Measurements from ENCODE around the gene DEPDC5. TPM values are rescaled to one million over a fixed set of nuclear protein-coding genes. Genes with fewer than 3 reads are reported as not detected.

Gene DEPDC5
- total and polyA plus RNA-seq, 2 of the 8 experiments (the other 6 are each of a cell fraction or from before 2014, with no cell fraction given), result 18.3 to 26.5 TPM

DNA sequence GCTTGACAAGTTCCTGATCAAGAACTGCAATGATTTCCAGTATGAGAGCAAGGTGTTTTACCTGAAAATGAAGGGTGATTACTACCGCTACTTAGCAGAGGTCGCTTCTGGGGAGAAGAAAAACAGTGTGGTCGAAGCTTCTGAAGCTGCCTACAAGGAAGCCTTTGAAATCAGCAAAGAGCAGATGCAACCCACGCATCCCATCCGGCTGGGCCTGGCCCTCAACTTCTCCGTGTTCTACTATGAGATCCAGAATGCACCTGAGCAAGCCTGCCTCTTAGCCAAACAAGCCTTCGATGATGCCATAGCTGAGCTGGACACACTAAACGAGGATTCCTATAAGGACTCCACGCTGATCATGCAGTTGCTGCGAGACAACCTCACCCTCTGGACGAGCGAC lies 202.5 kb downstream of the DEPDC5 start:
- Histone ChIP-seq H3K27me3 (replicated peaks in 1 of 4; ENCODE audit: control insufficient read depth in 3 of 4, extremely low read depth in 1 of 4, insufficient read depth in 3 of 4, low read length in 3 of 4) (no peaks in the 10 kb centered on the region), H4K91ac (replicated peaks; ENCODE audit: insufficient read length, low read length) (no peak overlapping the region), H3K23ac (ENCODE audit: insufficient read length) (no peak overlapping the region), H3K9me3 (ENCODE audit: insufficient read depth in 2 of 2, low read depth in 1 of 2, low read length in 1 of 2) (no peaks in the 10 kb centered on the region), H3K14ac (ENCODE audit: insufficient read length) (no peak overlapping the region), H2BK20ac (ENCODE audit: low read length) (no peak overlapping the region), H3K27ac (ENCODE audit: low read depth, low read length) (no peak overlapping the region), H2BK5ac (ENCODE audit: low read depth, low read length) (no peak overlapping the region), H2AK5ac (ENCODE audit: low read depth, low read length) (no peak overlapping the region), H3K23me2 (ENCODE audit: low read depth, low read length) (no peaks in the 10 kb centered on the region), H3K79me2 (ENCODE audit: control insufficient read depth in 1 of 2, insufficient read depth in 2 of 2, low read length in 2 of 2) (peaks cover 8 to 52% of the 10 kb centered on the region in 2 experiments), H3K56ac (replicated peaks; ENCODE audit: insufficient read length, low read depth, low read length) (no peak overlapping the region), H3K79me1 (ENCODE audit: low read depth, low read length) (peaks cover 19% of the 10 kb centered on the region), H3K36me3 (ENCODE audit: control insufficient read depth in 2 of 4, insufficient read depth in 4 of 4, low read length in 3 of 4) (peaks cover 9 to 38% (median 20%) of the 10 kb centered on the region in 4 experiments), H4K8ac (ENCODE audit: extremely low read depth, insufficient read depth, low read length) (no peak overlapping the region), H3K18ac (ENCODE audit: extremely low read depth, low read length) (no peak overlapping the region), H3K9ac (replicated peaks in 1 of 4; ENCODE audit: extremely low read depth in 1 of 4, low read depth in 3 of 4, low read length in 3 of 4) (no peak overlapping the region), H4K20me1 (replicated peaks in 1 of 2; ENCODE audit: control insufficient read depth in 1 of 2, insufficient read depth in 2 of 2, low read length in 2 of 2) (peaks cover 22 to 32% of the 10 kb centered on the region in 2 experiments), H2BK15ac (ENCODE audit: low read length) (no peak overlapping the region), H3K4me2 (ENCODE audit: insufficient read depth in 1 of 2, low read depth in 2 of 2, low read length in 2 of 2) (no peak overlapping the region), H2BK12ac (ENCODE audit: low read depth, low read length) (no peak overlapping the region), H2BK120ac (replicated peaks; ENCODE audit: low read depth, low read length) (no peak overlapping the region), H2AFZ (ENCODE audit: low read length) (no peak overlapping the region), H3K4me3 (ENCODE audit: extremely low read depth in 1 of 4, insufficient read depth in 2 of 4, low read depth in 3 of 4, low read length in 4 of 4) (no peak overlapping the region), H3K4ac (replicated peaks; ENCODE audit: insufficient read length, low read depth, low read length) (no peak overlapping the region), H3K4me1 (replicated peaks in 1 of 4; ENCODE audit: control insufficient read depth in 3 of 4, insufficient read depth in 4 of 4, low read length in 3 of 4) (peaks cover 2 to 13% (median 8%) of the 10 kb centered on the region in 4 experiments; a peak in 6 of 7 replicates), H4K5ac (ENCODE audit: insufficient read length, low read depth, low read length) (no peak overlapping the region)
- ChIA-PET CTCF (ENCODE audit: partially characterized antibody) (interaction anchor here (1.2 to 3.3 kb wide), 4 partner anchors 8 to 22 kb away, joined by 3 to 18 read pairs (median 10); no protein-coding TSS in a partner anchor), POLR2A (ENCODE audit: partially characterized antibody) (interaction anchor here (0.8 to 3.3 kb wide), 3 partner anchors 8 to 13 kb away, joined by 4 to 20 read pairs (median 4); partner anchors contain the start of gene YWHAH)
- 89% methylated on average over 12 of the region's 12 CpGs; no CpG with 5 or more reads in 1 of the 2 experiments for WGBS, 2 experiments (ENCODE audit: extremely low coverage in 1 of 2, insufficient coverage in 1 of 2, insufficient read length in 1 of 2, insufficient replicate concordance in 2 of 2, low coverage in 1 of 2, low lambda C conversion rate in 2 of 2, missing lambda C conversion rate in 1 of 2)
- DNase-seq (ENCODE audit: low read depth in 1 of 2, low spot score in 2 of 2) (no peak), FAIRE-seq (no peak)
- TF ChIP-seq TAF1 (IDR thresholded peaks at IDR 0.05; ENCODE audit: low read depth, low read length), result no peak
- TF ChIP-seq EGR1 (IDR thresholded peaks at IDR 0.05; ENCODE audit: borderline replicate concordance, low read depth, low read length), result no peak
- TF ChIP-seq RNF2 (IDR thresholded peaks at IDR 0.05; ENCODE audit: borderline replicate concordance, low read depth, low read length, missing control alignments, poor library complexity, severe bottlenecking), result no peak
- TF ChIP-seq EP300 (IDR thresholded peaks at IDR 0.05; ENCODE audit: borderline replicate concordance in 1 of 2, low read depth in 2 of 2, low read length in 2 of 2), result no peak
- TF ChIP-seq CHD1 (IDR thresholded peaks at IDR 0.05; ENCODE audit: low read depth, low read length), result no peak
- no peak for TF ChIP-seq KDM5A (IDR thresholded peaks at IDR 0.05; ENCODE audit: low read length)
- TF ChIP-seq EZH2 (IDR thresholded peaks at IDR 0.05; ENCODE audit: low read depth, low read length, severe bottlenecking), result no peak
- TF ChIP-seq KDM1A (IDR thresholded peaks at IDR 0.05; ENCODE audit: borderline replicate concordance, low read length), result no peak
- TF ChIP-seq PHF8 (conservative IDR thresholded peaks at IDR 0.05; ENCODE audit: low read depth, low read length), result no peak
- no peak for TF ChIP-seq SAP30 (IDR thresholded peaks at IDR 0.05; ENCODE audit: insufficient read depth, insufficient replicate concordance, low read length)
- no peak for TF ChIP-seq YY1 (IDR thresholded peaks at IDR 0.05; ENCODE audit: low read depth, low read length)
- no peak for TF ChIP-seq ZNF274 (IDR thresholded peaks at IDR 0.05; ENCODE audit: borderline replicate concordance, extremely low read depth, low read length)
- no peak for TF ChIP-seq CREB1 (IDR thresholded peaks at IDR 0.05)
